ENCODE data around the gene CLDN18. TPM values are rescaled to one million over a fixed set of nuclear protein-coding genes. Genes with fewer than 3 reads are reported as not detected.

The CLDN18 gene
- total RNA-seq, 1 donor from 2014 or later, result not detected

DNA sequence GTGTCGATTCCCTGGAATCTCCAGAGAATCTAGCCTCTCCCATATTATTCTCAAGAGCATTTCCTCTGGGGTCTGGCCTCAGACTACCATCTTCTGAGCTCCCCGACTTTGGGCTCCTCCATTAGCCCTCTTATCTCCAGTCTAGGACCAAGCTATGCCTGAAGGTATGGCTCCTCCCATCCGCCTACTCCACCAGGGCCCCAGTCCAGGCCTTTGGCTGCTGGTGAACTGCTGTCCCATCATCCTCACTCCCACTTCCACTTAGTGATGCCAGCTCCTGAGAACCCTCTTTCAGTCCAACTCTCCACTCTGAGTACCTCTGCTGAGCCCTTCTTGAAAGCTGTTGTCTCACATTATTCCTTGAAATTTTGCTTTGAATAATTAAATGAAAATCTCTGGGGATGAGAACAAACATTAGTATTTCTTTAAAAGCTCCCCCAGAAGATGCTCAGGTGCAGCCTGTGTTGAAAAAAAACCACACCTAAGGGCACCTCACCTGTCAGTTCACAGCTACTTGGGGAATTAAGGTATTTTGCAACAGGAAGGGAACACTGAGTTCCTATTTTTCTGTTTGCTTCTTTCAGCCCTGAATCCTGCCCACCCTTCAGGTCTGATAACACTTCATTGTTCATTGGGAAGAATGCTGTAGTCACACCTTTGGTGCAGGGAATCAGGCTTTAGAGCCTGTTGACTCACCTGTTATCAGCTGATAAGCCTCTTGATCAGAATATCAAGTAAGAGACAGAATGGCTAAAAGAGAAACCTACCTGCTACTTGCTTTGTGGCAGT, 9.5 kb downstream of the CLDN18 start:
- no peak for ATAC-seq (ENCODE audit: poor library complexity)
- intact Hi-C loops (cut with DNase I), result no loop called here

DNA sequence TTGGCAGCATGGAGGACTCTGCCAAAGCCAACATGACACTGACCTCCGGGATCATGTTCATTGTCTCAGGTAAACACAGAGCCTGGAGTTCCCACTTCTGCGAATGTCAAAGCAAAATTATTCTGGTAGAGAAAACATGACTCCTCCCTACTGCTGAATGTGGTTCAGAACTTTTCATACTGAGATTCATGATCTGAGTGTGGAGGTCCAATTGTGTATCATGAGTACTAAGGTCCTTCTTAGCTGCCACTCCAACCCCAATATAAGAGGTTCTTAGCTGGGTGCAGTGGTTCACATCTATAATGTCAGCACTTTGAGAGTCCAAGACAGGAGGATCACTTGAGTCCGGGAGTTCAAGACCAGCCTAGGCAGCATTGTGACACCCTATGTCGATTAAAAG, 13.8 kb downstream of the CLDN18 start:
- ATAC-seq (ENCODE audit: poor library complexity), result no peak
- intact Hi-C loops (cut with DNase I), result no loop called here
- no peak for DNase-seq

More for the DNA sequence above, 9.5 kb downstream of the CLDN18 start:
- no peak for DNase-seq

DNA sequence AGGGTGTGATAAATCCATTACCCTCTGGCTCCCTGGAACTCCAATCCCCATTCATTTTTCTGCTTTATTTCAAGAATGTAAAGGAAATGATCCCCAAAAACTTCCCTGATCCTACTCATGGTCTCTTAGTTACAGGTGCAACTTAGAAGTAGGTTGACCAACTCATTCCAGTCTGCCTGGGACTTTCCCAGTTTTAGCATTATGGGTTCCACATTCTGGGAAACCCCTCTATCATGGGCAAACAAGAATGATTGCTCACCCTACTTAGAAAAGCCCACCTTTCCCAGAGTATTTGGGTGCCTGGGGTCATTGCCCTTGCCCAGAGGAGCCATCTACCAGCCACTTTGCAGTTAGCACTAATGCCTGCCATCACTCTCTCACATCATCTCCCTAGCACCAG, 15.6 kb downstream of the CLDN18 start:
- DNase-seq, result no peak
- intact Hi-C loops (cut with DNase I), result no loop called here
- no peak for ATAC-seq (ENCODE audit: poor library complexity)

DNA sequence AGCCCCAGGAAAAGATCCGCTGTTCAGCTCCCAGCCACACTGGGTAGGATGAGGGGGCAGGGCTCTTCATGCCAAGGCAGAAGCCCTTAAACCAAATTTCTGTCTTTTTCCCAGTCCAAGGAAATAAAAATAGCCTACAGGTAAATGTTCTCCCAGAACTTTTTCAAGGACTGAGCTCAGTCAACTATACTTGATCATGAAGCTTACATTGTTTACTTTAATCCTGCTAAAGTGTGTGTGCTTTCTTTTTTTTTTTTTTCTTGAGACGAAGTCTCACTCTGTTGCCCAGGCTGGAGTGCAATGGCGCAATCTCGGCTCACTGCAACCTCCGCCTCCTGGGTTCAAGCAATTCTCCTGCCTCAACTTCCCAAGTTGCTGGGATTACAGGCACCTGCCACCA, 17.9 kb downstream of the CLDN18 start:
- intact Hi-C loops (cut with DNase I), result no loop called here
- DNase-seq (no peak), ATAC-seq (ENCODE audit: poor library complexity) (no peak)

DNA sequence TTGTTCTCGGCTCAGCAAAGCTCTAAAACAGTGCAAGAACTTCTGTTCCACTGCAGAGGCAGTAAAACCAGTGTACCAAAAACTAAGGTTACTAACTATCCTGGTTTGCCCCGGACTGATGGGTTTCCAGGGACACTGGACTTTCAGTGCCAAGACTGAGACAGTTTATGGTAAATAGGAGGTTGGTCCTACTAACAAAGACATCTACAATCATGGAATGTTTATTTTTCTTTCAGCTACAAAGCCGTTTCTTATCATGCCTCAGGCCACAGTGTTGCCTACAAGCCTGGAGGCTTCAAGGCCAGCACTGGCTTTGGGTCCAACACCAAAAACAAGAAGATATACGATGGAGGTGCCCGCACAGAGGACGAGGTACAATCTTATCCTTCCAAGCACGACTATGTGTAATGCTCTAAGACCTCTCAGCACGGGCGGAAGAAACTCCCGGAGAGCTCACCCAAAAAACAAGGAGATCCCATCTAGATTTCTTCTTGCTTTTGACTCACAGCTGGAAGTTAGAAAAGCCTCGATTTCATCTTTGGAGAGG, 20.8 kb downstream of the CLDN18 start:
- intact Hi-C loops (cut with DNase I), result no loop called here
- ATAC-seq (ENCODE audit: poor library complexity), result no peak
- DNase-seq, result no peak

DNA sequence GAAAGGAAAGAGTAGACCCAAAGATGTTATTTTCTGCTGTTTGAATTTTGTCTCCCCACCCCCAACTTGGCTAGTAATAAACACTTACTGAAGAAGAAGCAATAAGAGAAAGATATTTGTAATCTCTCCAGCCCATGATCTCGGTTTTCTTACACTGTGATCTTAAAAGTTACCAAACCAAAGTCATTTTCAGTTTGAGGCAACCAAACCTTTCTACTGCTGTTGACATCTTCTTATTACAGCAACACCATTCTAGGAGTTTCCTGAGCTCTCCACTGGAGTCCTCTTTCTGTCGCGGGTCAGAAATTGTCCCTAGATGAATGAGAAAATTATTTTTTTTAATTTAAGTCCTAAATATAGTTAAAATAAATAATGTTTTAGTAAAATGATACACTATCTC, 21.6 kb downstream of the CLDN18 start:
- intact Hi-C loops (cut with DNase I), result no loop called here
- ATAC-seq (ENCODE audit: poor library complexity) (no peak), DNase-seq (no peak)

DNA sequence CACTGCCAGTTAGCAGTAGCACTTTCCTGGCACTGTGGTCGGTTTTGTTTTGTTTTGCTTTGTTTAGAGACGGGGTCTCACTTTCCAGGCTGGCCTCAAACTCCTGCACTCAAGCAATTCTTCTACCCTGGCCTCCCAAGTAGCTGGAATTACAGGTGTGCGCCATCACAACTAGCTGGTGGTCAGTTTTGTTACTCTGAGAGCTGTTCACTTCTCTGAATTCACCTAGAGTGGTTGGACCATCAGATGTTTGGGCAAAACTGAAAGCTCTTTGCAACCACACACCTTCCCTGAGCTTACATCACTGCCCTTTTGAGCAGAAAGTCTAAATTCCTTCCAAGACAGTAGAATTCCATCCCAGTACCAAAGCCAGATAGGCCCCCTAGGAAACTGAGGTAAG, 22.6 kb downstream of the CLDN18 start:
- DNase-seq, result no peak
- ATAC-seq (ENCODE audit: poor library complexity), result no peak
- intact Hi-C loops (cut with DNase I), result no loop called here

DNA sequence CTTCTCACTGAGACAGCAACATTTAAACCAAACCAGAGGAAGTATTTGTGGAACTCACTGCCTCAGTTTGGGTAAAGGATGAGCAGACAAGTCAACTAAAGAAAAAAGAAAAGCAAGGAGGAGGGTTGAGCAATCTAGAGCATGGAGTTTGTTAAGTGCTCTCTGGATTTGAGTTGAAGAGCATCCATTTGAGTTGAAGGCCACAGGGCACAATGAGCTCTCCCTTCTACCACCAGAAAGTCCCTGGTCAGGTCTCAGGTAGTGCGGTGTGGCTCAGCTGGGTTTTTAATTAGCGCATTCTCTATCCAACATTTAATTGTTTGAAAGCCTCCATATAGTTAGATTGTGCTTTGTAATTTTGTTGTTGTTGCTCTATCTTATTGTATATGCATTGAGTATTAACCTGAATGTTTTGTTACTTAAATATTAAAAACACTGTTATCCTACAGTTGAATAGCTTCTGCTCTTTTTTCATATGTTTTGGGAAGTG, 23.3 kb downstream of the CLDN18 start:
- no peak for ATAC-seq (ENCODE audit: poor library complexity)
- intact Hi-C loops (cut with DNase I), result no loop called here
- DNase-seq, result no peak

DNA sequence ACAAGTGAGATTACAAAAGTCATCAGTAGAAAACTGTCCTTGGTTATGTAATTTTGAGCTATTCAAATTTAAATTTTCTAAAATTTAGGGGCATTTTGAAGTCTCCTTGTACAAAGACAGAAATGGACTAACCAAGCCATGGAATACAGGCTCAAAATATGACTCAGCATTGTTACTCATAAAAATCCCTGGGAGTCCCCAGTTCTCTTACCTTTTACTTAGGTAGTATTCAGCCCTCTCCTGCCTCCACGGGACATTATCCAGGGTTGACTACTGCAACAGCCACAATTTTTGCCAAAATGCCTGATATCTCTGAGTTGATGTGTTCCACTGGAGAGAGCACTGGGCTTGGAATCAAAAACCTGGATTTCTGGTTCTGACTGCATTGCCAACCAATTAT, 25.0 kb downstream of the CLDN18 start:
- intact Hi-C loops (cut with DNase I), result no loop called here
- ATAC-seq (ENCODE audit: poor library complexity), result no peak
- DNase-seq, result no peak

DNA sequence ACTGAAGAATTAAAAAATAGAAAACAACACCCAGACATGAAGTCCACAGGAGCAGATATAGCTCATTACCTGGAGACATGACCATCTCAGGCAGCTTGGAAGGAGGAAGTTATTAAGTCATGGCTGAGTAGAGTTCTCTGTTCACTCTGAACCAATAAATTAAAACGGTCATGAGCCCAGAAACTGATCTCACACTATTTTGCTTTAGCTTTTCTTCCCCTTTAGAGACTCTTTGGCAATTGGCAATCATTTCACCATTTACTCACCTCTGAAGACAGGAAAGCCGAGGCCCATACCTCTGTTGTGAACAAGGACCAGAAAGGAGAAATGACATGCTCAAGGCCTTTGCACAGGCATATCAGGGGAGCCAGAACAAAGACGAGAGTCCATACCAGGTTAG, 26.6 kb downstream of the CLDN18 start:
- ATAC-seq (ENCODE audit: poor library complexity), result no peak
- DNase-seq, result no peak
- intact Hi-C loops (cut with DNase I), result no loop called here

DNA sequence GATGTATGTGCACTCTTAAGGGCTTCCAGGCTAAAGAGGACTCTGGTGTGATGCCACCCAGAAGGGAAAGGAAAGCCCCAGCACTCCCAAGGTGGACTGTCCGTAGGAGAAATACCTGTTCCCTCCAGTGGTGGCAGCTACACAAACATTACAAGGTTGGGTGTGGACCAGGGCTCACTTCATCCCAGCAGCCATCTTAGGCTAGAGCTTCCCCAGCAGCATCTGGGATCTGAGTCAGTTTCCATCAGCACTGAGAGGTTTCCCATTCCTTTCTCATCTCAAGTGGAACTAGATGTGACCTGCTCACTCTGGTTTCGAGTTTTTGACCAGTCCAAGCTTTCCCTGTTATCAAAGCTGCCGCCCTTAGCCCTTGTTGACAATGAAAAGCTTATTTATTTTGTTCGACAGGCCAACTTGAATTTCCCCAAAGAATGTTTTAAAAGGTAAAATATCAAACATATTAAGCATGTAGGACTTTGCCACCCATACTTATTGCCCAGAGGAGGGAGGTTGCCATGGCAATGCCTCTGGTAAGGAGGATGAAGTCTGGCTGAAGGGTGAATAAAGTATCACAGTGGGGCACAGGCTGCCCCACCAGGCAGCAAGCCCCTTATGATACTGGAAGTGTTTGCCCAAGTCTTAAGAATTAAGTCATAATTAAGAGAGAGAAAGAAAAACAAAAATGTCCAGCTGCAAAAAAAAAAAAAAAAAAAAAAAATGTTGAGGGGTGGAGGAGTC, 28.9 kb downstream of the CLDN18 start:
- ATAC-seq (ENCODE audit: poor library complexity), result no peak
- no peak for DNase-seq
- intact Hi-C loops (cut with DNase I), result no loop called here

DNA sequence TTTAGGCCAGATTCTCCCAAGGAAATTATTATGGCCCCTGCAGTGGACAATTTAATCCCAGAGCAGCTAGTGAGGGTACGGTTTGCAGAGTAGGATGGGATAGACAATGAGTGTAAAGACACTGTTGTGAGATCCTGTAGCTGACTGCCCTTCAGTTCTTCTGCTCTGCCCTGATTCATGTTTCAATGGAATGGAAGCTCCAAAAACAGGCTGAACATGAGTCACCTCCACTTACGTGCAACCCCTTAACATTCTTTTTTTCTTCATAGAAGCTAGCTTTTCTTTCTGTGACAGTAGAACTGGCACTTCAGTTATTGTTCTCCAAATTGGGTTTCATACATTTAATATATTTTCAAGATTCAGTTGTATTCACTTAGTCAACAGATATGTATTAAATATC, 32.1 kb downstream of the CLDN18 start:
- ATAC-seq (ENCODE audit: poor library complexity), result no peak
- intact Hi-C loops (cut with DNase I), result no loop called here
- no peak for DNase-seq

DNA sequence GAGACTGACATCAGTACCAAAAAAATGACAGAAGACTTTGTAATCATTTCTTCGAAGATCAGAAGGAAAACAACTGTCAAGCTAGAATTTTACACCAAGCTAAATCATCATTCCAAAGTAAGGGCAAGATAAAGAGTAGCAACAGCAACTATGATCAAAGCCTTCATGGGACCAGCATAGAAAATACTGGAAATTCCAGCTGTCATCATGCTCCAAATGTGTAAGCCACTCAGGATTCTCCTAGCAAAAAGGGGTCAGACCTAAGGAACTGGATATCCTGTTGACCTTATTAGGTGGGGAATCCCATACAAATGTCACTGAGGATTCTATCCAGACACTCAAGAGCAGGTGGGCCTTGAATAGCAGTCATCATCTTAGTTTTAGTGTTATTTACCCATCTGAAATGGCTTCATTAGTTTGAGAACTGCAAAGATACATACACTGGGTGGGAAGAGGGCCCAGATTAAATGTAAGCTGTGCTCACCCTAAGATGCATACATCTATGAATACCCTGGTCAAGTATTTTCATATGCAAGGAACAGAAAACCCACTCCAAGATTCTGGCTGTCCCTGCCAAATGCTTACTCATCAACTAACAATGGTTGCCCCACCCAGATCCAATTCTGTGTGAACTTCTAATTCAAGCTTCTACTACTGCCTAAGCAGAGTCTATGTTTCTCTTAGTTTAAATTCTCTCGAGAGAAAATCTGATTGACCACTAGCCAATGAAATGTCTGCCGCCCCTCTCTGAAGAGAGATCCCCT, 33.5 kb downstream of the CLDN18 start:
- ATAC-seq (ENCODE audit: poor library complexity) (no peak), DNase-seq (no peak)
- intact Hi-C loops (cut with DNase I), result no loop called here

DNA sequence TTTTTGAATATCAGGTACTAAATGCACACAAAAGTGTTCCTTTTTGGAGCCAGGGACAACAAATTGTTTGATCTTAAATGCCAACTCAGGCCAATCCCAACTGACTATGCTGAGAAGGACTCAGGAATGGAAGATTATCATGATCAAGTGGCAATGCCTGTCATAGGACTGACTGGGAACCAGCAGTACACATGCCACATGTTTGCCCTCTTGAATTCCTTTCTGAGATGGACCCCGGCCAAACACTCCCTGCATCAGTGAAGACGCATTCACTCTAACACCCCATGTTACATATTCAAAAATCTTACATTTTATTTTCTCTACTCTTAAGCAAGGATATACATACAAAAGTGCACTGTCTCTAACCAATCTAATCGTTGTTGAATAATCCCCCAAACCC, 36.1 kb downstream of the CLDN18 start:
- ATAC-seq (ENCODE audit: poor library complexity), result peak; percentile 60
- intact Hi-C loops (cut with DNase I), result no loop called here

DNA sequence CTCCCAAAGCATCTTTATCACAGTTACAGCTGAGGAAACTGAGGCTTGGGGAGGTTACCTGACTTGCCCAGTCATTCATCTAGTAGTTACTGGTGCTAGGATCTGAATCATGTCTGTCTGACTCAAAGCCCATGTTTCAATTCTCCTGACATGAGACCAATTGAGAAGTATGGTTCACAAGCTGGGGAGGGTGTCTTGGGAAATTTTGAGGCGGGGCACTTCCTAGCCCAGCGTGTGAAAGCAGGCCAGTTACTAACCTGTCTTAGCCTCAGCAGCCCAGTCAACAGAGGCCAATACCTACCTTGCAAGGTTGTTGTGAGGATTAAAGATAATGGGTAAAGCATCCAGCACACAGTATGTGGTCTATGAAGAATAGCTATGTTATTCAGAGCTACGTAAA, 37.0 kb downstream of the CLDN18 start:
- DNase-seq (no peak), ATAC-seq (ENCODE audit: poor library complexity) (no peak)
- intact Hi-C loops (cut with DNase I), result no loop called here

More for the DNA sequence above, 36.1 kb downstream of the CLDN18 start:
- DNase-seq, result no peak

DNA sequence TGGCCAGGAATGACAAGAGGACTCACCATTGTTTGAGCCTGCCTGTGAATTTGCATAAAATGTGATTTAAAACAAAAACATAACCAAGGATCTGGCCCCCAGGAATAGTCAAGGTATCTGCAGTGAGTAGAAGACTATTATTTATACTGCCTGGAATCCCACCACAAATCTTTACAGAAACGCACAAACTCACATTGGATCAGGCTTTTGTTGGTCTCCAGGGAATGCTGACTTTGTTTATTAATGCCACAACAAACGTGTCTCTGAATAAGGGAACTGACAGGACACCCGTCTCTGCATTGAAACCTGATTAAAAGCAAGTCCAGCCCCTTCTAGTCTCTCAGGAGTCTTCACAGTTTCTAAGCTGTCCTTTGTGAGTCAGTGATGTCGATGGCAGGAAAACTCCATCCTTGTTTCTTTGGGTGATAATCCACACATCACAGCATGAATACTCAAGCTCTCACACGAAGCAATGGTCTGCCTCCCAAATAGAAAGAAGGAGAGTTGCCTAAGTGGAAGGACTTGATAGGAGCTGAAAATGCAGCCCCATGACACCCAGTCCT, 37.7 kb downstream of the CLDN18 start:
- intact Hi-C loops (cut with DNase I), result no loop called here
- DNase-seq, result no peak
- no peak for ATAC-seq (ENCODE audit: poor library complexity)

DNA sequence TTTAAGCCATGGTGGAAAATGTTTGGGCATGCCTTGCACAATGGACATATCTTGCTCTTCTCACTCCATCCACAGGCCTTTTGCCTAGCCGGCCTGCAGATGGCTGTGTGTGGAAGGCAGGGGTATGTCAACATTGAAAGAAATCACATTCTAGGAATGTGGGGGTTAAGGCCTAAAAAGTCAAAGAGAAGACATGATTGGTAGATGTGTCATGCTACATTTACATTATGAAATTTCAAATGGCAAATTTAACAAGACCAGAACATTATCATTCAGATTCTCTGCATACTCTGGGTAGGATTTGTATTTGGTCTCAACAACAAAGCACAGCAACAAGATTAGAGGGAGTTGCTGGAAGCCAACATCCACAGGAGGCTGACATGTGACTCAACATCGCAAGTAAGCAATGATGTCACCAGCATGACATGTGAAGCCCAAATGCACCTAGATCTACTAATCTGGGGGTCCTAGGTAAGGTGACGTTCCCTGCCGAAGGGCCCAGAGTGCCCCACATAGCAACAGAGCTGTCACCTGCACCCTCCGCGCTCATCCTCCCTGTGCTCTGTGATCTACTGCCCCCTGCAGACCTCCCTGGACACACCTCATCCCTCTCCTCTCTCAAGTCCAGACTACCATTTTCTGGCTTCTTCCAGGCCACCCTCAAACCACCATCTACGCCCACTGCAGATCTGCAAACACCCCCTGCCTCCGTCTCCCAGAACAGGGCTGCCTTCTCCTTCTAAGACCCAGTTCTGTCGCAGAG, 39.4 kb downstream of the CLDN18 start:
- ATAC-seq (ENCODE audit: poor library complexity), result no peak
- intact Hi-C loops (cut with DNase I), result no loop called here
- DNase-seq, result no peak
